A549 (cell line): ENCODE results near the gene HDDC2. TPM values are rescaled to one million over a fixed set of nuclear protein-coding genes. Genes with fewer than 3 reads are reported as not detected.

Experiments
- ATAC-seq, 2 experiments: fragments of 200-7000 bp in 1 of 2; fragments of >200 bp in 1 of 2; cut with Nextera tagmentation in 1 of 2; cut with Tn5 transposase in 1 of 2; 3 replicates each; pipeline versions ENCODE4 v1.8.0 to v1.9.1; 2018 to 2020; ENCODE audit warnings: mild to moderate bottlenecking in 1 of 2, moderate library complexity in 1 of 2
- CTCF ChIA-PET: fragments of 300-600 bp; sonication (Branson Sonifier 250); formaldehyde crosslinking; extraction: SDS; loops from one replicate; lab custom pipeline; 2021; ENCODE audit warnings: antibody characterized with exemption, inconsistent platforms; lab: Yijun Ruan, JAX
- POLR2A ChIA-PET: fragments of 350-600 bp; formaldehyde crosslinking; extraction: SDS; loops from one replicate; lab custom pipeline; 2021; ENCODE audit warnings: antibody characterized with exemption, inconsistent platforms; lab: Yijun Ruan, JAX
- DNase-seq, 2 experiments: peaks; one replicate each; pipeline versions ENCODE4 v3.0.0 to v3.0.0-alpha.2; 2011 to 2016; ENCODE audit warnings: low read depth in 1 of 2, low spot score in 1 of 2
- FAIRE-seq: peaks from 2 replicates; lab custom pipeline; 2011; peaks lifted over from hg19 to GRCh38; lab: Jason Lieb, UNC
- H3K27ac ChIP-seq, 2 experiments: fragments of >200 bp; sonication (Bioruptor Twin); formaldehyde crosslinking; 3 replicates each; pipeline ENCODE4 v1.5.1; 2016 to 2017
- H3K4me1 ChIP-seq: fragments of >200 bp; sonication (Bioruptor Twin); formaldehyde crosslinking; 3 replicates; pipeline ENCODE4 v1.6.1; 2016
- H3K4me2 ChIP-seq: fragments of >200 bp; sonication (Bioruptor Twin); formaldehyde crosslinking; 3 replicates; pipeline ENCODE4 v1.6.1; 2016
- H3K4me3 ChIP-seq: fragments of >200 bp; sonication (Bioruptor Twin); formaldehyde crosslinking; 3 replicates; pipeline ENCODE4 v1.5.1; 2016
- H3K9me3 ChIP-seq: fragments of >200 bp; sonication (Bioruptor Twin); formaldehyde crosslinking; 3 replicates; pipeline ENCODE4 v1.6.1; 2016
- CBX2 ChIP-seq: fragments of 200-600 bp; sonication (generic); IDR thresholded peaks from 2 replicates; pipeline ENCODE4 v1.6.1; 2016; ENCODE audit warnings: low read depth, mild to moderate bottlenecking, borderline replicate concordance
- CEBPB ChIP-seq, 2 experiments: fragments of >200 bp in 1 of 2; sonication (Bioruptor Twin) in 1 of 2; formaldehyde crosslinking in 1 of 2; IDR thresholded peaks; 2 replicates each; pipeline ENCODE4 v1.6.1; 2012 to 2016
- CHD4 ChIP-seq: fragments of 200-600 bp; sonication (generic); IDR thresholded peaks from 2 replicates; pipeline ENCODE4 v1.6.1; 2016; ENCODE audit warnings: antibody characterized with exemption, mild to moderate bottlenecking, borderline replicate concordance
- CTCF ChIP-seq: fragments of >200 bp; sonication (Bioruptor Twin); formaldehyde crosslinking; IDR thresholded peaks from 3 replicates; pipeline ENCODE4 v1.5.1; 2016
- EHMT2 ChIP-seq: fragments of 200-600 bp; sonication (generic); IDR thresholded peaks from 2 replicates; pipeline ENCODE4 v1.6.1; 2016; ENCODE audit warnings: antibody characterized with exemption, low read depth, mild to moderate bottlenecking, moderate library complexity
- ELK1 ChIP-seq: fragments of 150-350 bp; IDR thresholded peaks from 2 replicates; pipeline ENCODE4 v1.6.1; 2014; ENCODE audit warnings: low read depth, mild to moderate bottlenecking, low read length
- EP300 ChIP-seq, 2 experiments: fragments of >200 bp; sonication (Bioruptor Twin); formaldehyde crosslinking; IDR thresholded peaks; 2 replicates in 1 of 2; 3 replicates in 1 of 2; pipeline ENCODE4 v1.6.1; 2016 to 2017
- ESRRA ChIP-seq: fragments of 150-350 bp; IDR thresholded peaks from 2 replicates; pipeline ENCODE4 v1.6.1; 2014; ENCODE audit warnings: mild to moderate bottlenecking, low read length, borderline replicate concordance
- FOSB ChIP-seq: fragments of 250-450 bp; sonication (Bioruptor Pico); IDR thresholded peaks from 2 replicates; pipeline ENCODE4 v1.5.0; 2020; ENCODE audit warnings: mild to moderate bottlenecking, moderate library complexity
- FOSL2 ChIP-seq, 2 experiments: fragments of 450-650 bp in 1 of 2; fragments of >200 bp in 1 of 2; sonication (Bioruptor Twin) in 1 of 2; formaldehyde crosslinking; IDR thresholded peaks; 2 replicates each; pipeline versions ENCODE4 v1.5.0 to v1.6.1; 2016 to 2020; ENCODE audit warnings: mild to moderate bottlenecking in 1 of 2, moderate library complexity in 1 of 2
- GATA3 ChIP-seq: IDR thresholded peaks from 2 replicates; pipeline ENCODE4 v1.6.1; 2012; ENCODE audit warnings: borderline replicate concordance
- HDAC2 ChIP-seq: fragments of 200-600 bp; sonication (generic); IDR thresholded peaks from 2 replicates; pipeline ENCODE4 v1.6.1; 2016
- HEYL ChIP-seq: fragments of 250-450 bp; sonication (Bioruptor Pico); IDR thresholded peaks from 2 replicates; pipeline ENCODE4 v1.8.0; 2021; ENCODE audit warnings: mild to moderate bottlenecking, moderate library complexity
- HOXA7 ChIP-seq: fragments of 250-450 bp; sonication (Bioruptor Pico); IDR thresholded peaks from 2 replicates; pipeline ENCODE4 v1.5.0; 2020; ENCODE audit warnings: mild to moderate bottlenecking, moderate library complexity
- JUNB ChIP-seq: fragments of >200 bp; sonication (Bioruptor Twin); formaldehyde crosslinking; IDR thresholded peaks from 2 replicates; pipeline ENCODE4 v1.6.1; 2016
- MAX ChIP-seq: IDR thresholded peaks from 2 replicates; pipeline ENCODE4 v1.6.1; 2012
- MAZ ChIP-seq: fragments of 150-350 bp; IDR thresholded peaks from 2 replicates; pipeline ENCODE4 v1.6.1; 2014; ENCODE audit warnings: antibody characterized with exemption, low read depth, low read length, borderline replicate concordance
- NFE2L2 ChIP-seq: fragments of 150-350 bp; conservative IDR thresholded peaks from 2 replicates; pipeline ENCODE4 v1.6.1; 2014; ENCODE audit warnings: low read length
- REST ChIP-seq: fragments of 200-600 bp; sonication (generic); IDR thresholded peaks from 2 replicates; pipeline ENCODE4 v1.6.1; 2016; ENCODE audit warnings: antibody characterized with exemption, mild to moderate bottlenecking, moderate library complexity
- RFX5 ChIP-seq: fragments of 450-650 bp; IDR thresholded peaks from 2 replicates; pipeline ENCODE4 v1.7.1; 2014; ENCODE audit warnings: antibody characterized with exemption, mild to moderate bottlenecking, moderate library complexity
- SMC3 ChIP-seq: fragments of >200 bp; sonication (Bioruptor Twin); formaldehyde crosslinking; IDR thresholded peaks from 3 replicates; pipeline ENCODE4 v1.6.1; 2018; ENCODE audit warnings: inconsistent platforms
- ZC3H11A ChIP-seq: fragments of 450-650 bp; IDR thresholded peaks from 2 replicates; pipeline ENCODE4 v1.6.1; 2014; ENCODE audit warnings: antibody characterized with exemption, mild to moderate bottlenecking
- ZNF302 ChIP-seq: fragments of 250-450 bp; sonication (Bioruptor Pico); IDR thresholded peaks from 2 replicates; pipeline ENCODE4 v1.9.0; 2021; ENCODE audit warnings: inconsistent platforms, mild to moderate bottlenecking, moderate library complexity
- WGBS: methylation state at CpG from one replicate; pipeline ENCODE4 v1.1.6; 2017; ENCODE audit errors: missing lambda C conversion rate; 5-methylcytosine and 5-hydroxymethylcytosine counted together
- polyA plus RNA-seq, 4 experiments: library from polyadenylated mRNA; depleted of rRNA in 3 of 4; stranded (reverse); fragments of >200 nt; fragmentation: RNase III in 1 of 4; extraction: RNeasy Plus Mini Kit Qiagen cat#74134 plus additional on column Dnase treatment in 1 of 4; gene quantifications; 2 replicates in 3 of 4; 3 replicates in 1 of 4; pipeline ENCODE4 v1.2.3, GENCODE V29; 2011 to 2017

Gene HDDC2
- polyA plus RNA-seq, 2 of the 4 experiments (the other 2 are of a cell fraction): 107 to 216 TPM

- ATAC-seq: no peak
- 50% methylated on average over 2 of the region's 2 CpGs for WGBS
- no peak overlapping the region for H3K4me3 ChIP-seq
- TF ChIP-seq REST: no peak
- TF ChIP-seq HEYL: no peak
- no peak for TF ChIP-seq SMC3
- no peak for TF ChIP-seq ESRRA
- no peak for TF ChIP-seq ZC3H11A
- TF ChIP-seq FOSL2 (IDR thresholded peaks at IDR 0.05): no peak
- no peak for TF ChIP-seq FOSL2 (CRISPR knock-in tag; IDR thresholded peaks at IDR 0.05)
- no peak for TF ChIP-seq EHMT2
- TF ChIP-seq FOSB (CRISPR knock-in tag): no peak
- TF ChIP-seq HDAC2: no peak
- TF ChIP-seq HOXA7 (CRISPR knock-in tag): no peak
- TF ChIP-seq RFX5: no peak
- TF ChIP-seq EP300 (IDR thresholded peaks at IDR 0.05): no peak
- no peak for TF ChIP-seq CHD4
- TF ChIP-seq NFE2L2: no peak
- no peak for TF ChIP-seq GATA3
- no peak for TF ChIP-seq MAX
- no peak for TF ChIP-seq MAZ
- no peak overlapping the region for H3K27ac ChIP-seq
- H3K4me2 ChIP-seq: no peak overlapping the region
- no peak for DNase-seq
- no peak for FAIRE-seq
- ChIA-PET POLR2A (no interaction called here), CTCF (no interaction called here)
- no peaks in the 10 kb centered on the region for H3K9me3 ChIP-seq
- no peaks in the 10 kb centered on the region for H3K4me1 ChIP-seq
Observed at GRCh38 chr6:125341460-125341859, 39.7 kb upstream of the HDDC2 start.

- ChIA-PET POLR2A (no interaction called here), CTCF (no interaction called here)
- 63% methylated on average over 2 of the region's 2 CpGs for WGBS
- Histone ChIP-seq H3K9me3 (no peaks in the 10 kb centered on the region), H3K4me1 (no peaks in the 10 kb centered on the region), H3K4me3 (no peak overlapping the region), H3K4me2 (no peak overlapping the region), H3K27ac (no peak overlapping the region)
- FAIRE-seq: no peak
- no peak for ATAC-seq
- TF ChIP-seq ZC3H11A (no peak), CEBPB (IDR thresholded peaks at IDR 0.05) (no peak), CBX2 (no peak), JUNB (no peak)
- no peak for DNase-seq
Observed at GRCh38 chr6:125340991-125341390, 39.2 kb upstream of the HDDC2 start.

GRCh38 chr6:125340175-125340835 is 38.5 kb upstream of the HDDC2 start:
- H3K4me1 ChIP-seq: no peaks in the 10 kb centered on the region
- no peak overlapping the region for H3K4me2 ChIP-seq
- no peak for ATAC-seq
- FAIRE-seq: no peak
- 54% methylated on average over 3 of the region's 3 CpGs for WGBS
- ChIA-PET POLR2A (no interaction called here), CTCF (no interaction called here)
- H3K27ac ChIP-seq: no peak overlapping the region
- H3K9me3 ChIP-seq: no peaks in the 10 kb centered on the region
- H3K4me3 ChIP-seq: no peak overlapping the region
- no peak for DNase-seq
- TF ChIP-seq CTCF: no peak
- no peak for TF ChIP-seq JUNB
- no peak for TF ChIP-seq CHD4
- no peak for TF ChIP-seq ZNF302 (CRISPR knock-in tag)
- no peak for TF ChIP-seq MAX
- no peak for TF ChIP-seq HDAC2
- TF ChIP-seq REST: no peak
- no peak for TF ChIP-seq ELK1
- TF ChIP-seq HOXA7 (CRISPR knock-in tag): no peak
- no peak for TF ChIP-seq FOSB (CRISPR knock-in tag)
